OCI-LY1 (cell line): Measurements from ENCODE around the gene CERS6.

Experiments
- H2AFZ ChIP-seq: fragments of 200-600 bp; sonication (generic), shearing (Covaris generic); 2 replicates; pipeline ENCODE4 v1.6.0; 2014; ENCODE audit warnings: antibody characterized with exemption, mild to moderate bottlenecking, low read length
- H3F3A ChIP-seq: fragments of 200-600 bp; sonication (generic), shearing (Covaris generic); 2 replicates; pipeline ENCODE4 v1.6.0; 2014; ENCODE audit warnings: mild to moderate bottlenecking, antibody characterized with exemption, low read length, moderate library complexity; ENCODE audit not compliant: insufficient read depth
- H3K27ac ChIP-seq: fragments of 200-600 bp; sonication (generic); 2 replicates; pipeline ENCODE4 v1.5.1; 2014; ENCODE audit warnings: low read length, mixed run types, mild to moderate bottlenecking, low read depth; ENCODE audit not compliant: poor library complexity, severe bottlenecking
- H3K27me3 ChIP-seq: fragments of 200-600 bp; sonication (generic); 2 replicates; pipeline ENCODE4 v1.6.0; 2014; ENCODE audit warnings: antibody characterized with exemption, mild to moderate bottlenecking, low read length, moderate library complexity; ENCODE audit not compliant: insufficient read depth
- H3K36me3 ChIP-seq: fragments of 200-600 bp; sonication (generic); 2 replicates; pipeline ENCODE4 v1.6.1; 2014; ENCODE audit warnings: mild to moderate bottlenecking, antibody characterized with exemption, low read length, moderate library complexity, mixed read lengths; ENCODE audit not compliant: insufficient read depth
- H3K4me1 ChIP-seq: fragments of 200-600 bp; sonication (generic); 2 replicates; pipeline ENCODE4 v1.5.1; 2014; ENCODE audit warnings: mild to moderate bottlenecking, low read length, moderate library complexity; ENCODE audit not compliant: insufficient read depth, severe bottlenecking
- H3K4me2 ChIP-seq: fragments of 200-600 bp; sonication (generic), shearing (Covaris generic); 2 replicates; pipeline ENCODE4 v1.6.1; 2014; ENCODE audit warnings: low read length
- H3K4me3 ChIP-seq: fragments of 200-600 bp; sonication (generic); 2 replicates; pipeline ENCODE4 v1.5.1; 2014; ENCODE audit warnings: low read length, low read depth, mild to moderate bottlenecking, mixed read lengths; ENCODE audit not compliant: poor library complexity, severe bottlenecking
- H3K79me2 ChIP-seq: fragments of 200-600 bp; shearing (Covaris generic); 2 replicates; pipeline ENCODE4 v1.6.1; 2016; ENCODE audit warnings: mixed run types, low read length, mixed read lengths; ENCODE audit not compliant: insufficient read depth
- H3K9ac ChIP-seq: fragments of 200-600 bp; sonication (generic), shearing (Covaris generic); 2 replicates; pipeline ENCODE4 v1.6.1; 2014; ENCODE audit warnings: mild to moderate bottlenecking, low read length, mixed read lengths
- H3K9me2 ChIP-seq: fragments of 200-600 bp; sonication (generic), shearing (Covaris generic); 2 replicates; pipeline ENCODE4 v1.6.1; 2014; ENCODE audit warnings: low read depth, mild to moderate bottlenecking, low read length, mixed read lengths
- H3K9me3 ChIP-seq: fragments of 200-600 bp; shearing (Covaris generic); 2 replicates; pipeline ENCODE4 v1.6.1; 2014; ENCODE audit warnings: low read length, mixed read lengths
- H4K20me1 ChIP-seq: fragments of 200-600 bp; sonication (generic), shearing (Covaris generic); 2 replicates; pipeline ENCODE4 v1.6.0; 2016; ENCODE audit warnings: mild to moderate bottlenecking, low read length; ENCODE audit not compliant: insufficient read depth
- CTCF ChIP-seq: fragments of 200-600 bp; sonication (generic), shearing (Covaris generic); IDR thresholded peaks from 2 replicates; pipeline ENCODE4 v1.5.1; 2017; ENCODE audit warnings: mild to moderate bottlenecking, antibody characterized with exemption, low read length, moderate library complexity, mixed read lengths
- EZH2 ChIP-seq: fragments of 200-600 bp; sonication (generic), shearing (Covaris generic); IDR thresholded peaks from 2 replicates; pipeline ENCODE4 v1.8.0; 2017; ENCODE audit warnings: borderline replicate concordance, mixed run types, mild to moderate bottlenecking, antibody characterized with exemption, low read length, moderate library complexity, mixed read lengths

Gene CERS6

GRCh38 chr2:168821992-168822391 lies 365.9 kb downstream of the CERS6 start:
- H3K79me2 ChIP-seq: no peaks in the 10 kb centered on the region
- no peak for TF ChIP-seq EZH2
- TF ChIP-seq CTCF: no peak
- no peaks in the 10 kb centered on the region for H3K4me1 ChIP-seq
- H3K9ac ChIP-seq: no peak overlapping the region
- no peaks in the 10 kb centered on the region for H4K20me1 ChIP-seq
- H3K27ac ChIP-seq: no peak overlapping the region
- no peak overlapping the region for H3K4me3 ChIP-seq
- no peaks in the 10 kb centered on the region for H3F3A ChIP-seq
- H3K9me3 ChIP-seq: no peaks in the 10 kb centered on the region
- H3K4me2 ChIP-seq: no peak overlapping the region
- H3K27me3 ChIP-seq: no peaks in the 10 kb centered on the region
- H3K9me2 ChIP-seq: no peaks in the 10 kb centered on the region
- H3K36me3 ChIP-seq: no peaks in the 10 kb centered on the region
- H2AFZ ChIP-seq: no peak overlapping the region
